Thymus (tissue), 14 donors: ENCODE results near the gene SLC9A7. TPM values are rescaled to one million over a fixed set of nuclear protein-coding genes. Genes with fewer than 3 reads are reported as not detected.

Source experiments
- DNase-seq, 9 donors: peaks; one replicate each; pipeline ENCODE4 v3.0.0-alpha.2; 2013; ENCODE audit warnings: low spot score in 9 of 9, low read depth in 6 of 9, missing footprints in 1 of 9
- H3K27ac ChIP-seq, 2 donors: one replicate each; pipeline ENCODE4 v1.5.1; 2013; ENCODE audit warnings: control low read depth in 1 of 2, low read depth in 1 of 2, low read length in 1 of 2, mild to moderate bottlenecking in 1 of 2, moderate library complexity in 1 of 2
- H3K27me3 ChIP-seq, 2 donors: one replicate each; pipeline ENCODE4 v1.5.1; 2013; ENCODE audit warnings: low read length in 1 of 2; ENCODE audit not compliant: control insufficient read depth in 2 of 2, insufficient read depth in 1 of 2
- H3K36me3 ChIP-seq, 2 donors: one replicate each; pipeline ENCODE4 v1.5.1; 2013; ENCODE audit warnings: low read length in 1 of 2, mild to moderate bottlenecking in 1 of 2, moderate library complexity in 1 of 2; ENCODE audit not compliant: control insufficient read depth in 2 of 2, insufficient read depth in 2 of 2
- H3K4me1 ChIP-seq, 2 donors: one replicate each; pipeline ENCODE4 v1.5.1; 2013; ENCODE audit warnings: low read length in 2 of 2; ENCODE audit not compliant: control insufficient read depth in 2 of 2, insufficient read depth in 2 of 2
- H3K4me3 ChIP-seq, 2 donors: one replicate each; pipeline ENCODE4 v1.5.1; 2013; ENCODE audit warnings: low read length in 2 of 2, control low read depth in 1 of 2, mild to moderate bottlenecking in 1 of 2
- H3K9me3 ChIP-seq, 2 donors: one replicate each; pipeline ENCODE4 v1.5.1; 2013; ENCODE audit warnings: low read length in 1 of 2, mild to moderate bottlenecking in 1 of 2; ENCODE audit not compliant: control insufficient read depth in 2 of 2, insufficient read depth in 1 of 2
- WGBS: extraction: QIAGEN DNeasy Blood & Tissue Kit; methylation state at CpG from one replicate; pipeline ENCODE4 v1.1.7; 2013; 5-methylcytosine and 5-hydroxymethylcytosine counted together
- long read RNA-seq, 10 donors: transcript quantifications; one replicate each; lab custom pipeline, GENCODE V29; 2026
- polyA plus RNA-seq: library from polyadenylated mRNA; stranded (reverse); fragments of 200-250 nt; gene quantifications from one replicate; pipeline ENCODE4 v1.2.3, GENCODE V29; 2013
- total RNA-seq: library from RNA; stranded (reverse); fragments of 120-200 nt; gene quantifications from one replicate; pipeline ENCODE4 v1.2.4, GENCODE V29; 2013
- donor health status: healthy.

The SLC9A7 gene
- total RNA-seq = 10.3 TPM
- 3.5 TPM for polyA plus RNA-seq
- long read RNA-seq, donor 1 = 0 reads
- long read RNA-seq, donor 2 = 0 reads
- long read RNA-seq, donor 3 = 0 reads
- long read RNA-seq, donor 4 = 0 reads
- long read RNA-seq, donor 5 = 0 reads
- long read RNA-seq, donor 6 = 0 reads
- long read RNA-seq, donor 7 = 0 reads
- long read RNA-seq, donor 8 = 0 reads
- long read RNA-seq, donor 9 = 0 reads
- long read RNA-seq, donor 10, full-length matches to known transcripts = 1 of 1 reads
- long read RNA-seq, donor 10, partial matches to known transcripts = 0 of 1 reads
- long read RNA-seq, donor 10, other reads (novel, unspliced or antisense) = 0 of 1 reads

DNA sequence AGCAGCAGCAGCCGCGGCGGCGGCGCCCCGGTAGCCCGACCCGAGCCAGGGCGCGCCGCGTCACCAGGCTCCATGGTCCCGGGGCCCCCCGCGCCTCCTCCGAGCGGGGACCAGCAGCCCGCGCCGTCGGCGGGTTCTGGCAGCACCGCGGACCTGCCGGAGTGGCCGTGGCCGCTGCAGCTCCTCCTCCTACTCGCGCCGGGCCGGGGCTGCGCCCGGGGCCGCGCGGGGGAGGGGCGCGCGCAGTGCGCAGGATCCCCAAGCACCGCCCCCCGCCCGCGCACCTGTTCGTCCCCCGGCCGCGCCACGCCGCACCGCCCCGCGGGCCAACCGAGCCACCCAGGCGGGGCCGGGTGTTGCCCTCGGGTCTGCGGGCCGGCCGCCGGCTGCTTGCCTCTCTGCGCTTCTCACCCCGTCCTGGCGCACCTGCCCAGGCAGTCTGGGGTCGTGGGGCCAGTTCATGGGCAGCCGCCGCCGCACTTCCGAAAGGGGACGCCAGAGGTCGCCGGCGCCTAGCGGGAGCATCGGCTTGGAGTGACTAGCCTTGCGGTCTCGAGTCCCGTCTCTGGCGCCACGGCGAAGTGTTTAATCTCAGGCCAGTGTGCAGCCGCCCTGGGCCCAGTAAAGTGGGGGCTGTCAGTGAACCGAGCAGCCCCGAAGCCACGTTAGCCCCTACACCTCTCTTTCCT, at the start of gene SLC9A7:
Gene SLC9A7, minus strand, starts transcription at position 163 of the 689 bp plus-strand sequence. Its CDS starts 89 bp downstream, at position 74.
- H3K27ac ChIP-seq = peak within 1 kb of the TSS in 1 of 2 donors; percentile 42

DNA sequence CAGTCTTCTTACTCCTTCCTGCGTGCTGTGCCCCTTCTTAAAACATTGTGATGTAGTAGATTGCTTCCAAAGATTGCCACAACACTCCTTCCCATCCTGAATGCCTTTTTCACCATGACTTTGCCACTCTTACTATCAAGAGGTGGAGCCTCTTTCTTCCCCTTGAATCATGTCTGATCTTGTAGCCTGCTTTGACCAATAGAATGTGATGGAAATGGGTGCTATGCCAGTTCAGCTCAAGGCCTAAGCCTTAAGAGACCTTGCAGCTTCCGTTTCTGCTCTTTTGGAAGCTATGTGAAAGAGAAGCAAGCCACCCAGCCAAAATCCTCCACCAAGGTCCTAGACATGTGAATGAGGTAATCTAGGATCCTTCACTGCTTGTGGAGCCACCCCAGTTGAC, 46.4 kb upstream of the SLC9A7 start:
- no peak overlapping the region for H3K4me3 ChIP-seq
- no peaks in the 10 kb centered on the region for H3K4me1 ChIP-seq
- no peak for DNase-seq
- H3K27me3 ChIP-seq = no peaks in the 10 kb centered on the region
- no peaks in the 10 kb centered on the region for H3K9me3 ChIP-seq
- no peaks in the 10 kb centered on the region for H3K36me3 ChIP-seq
- WGBS = 97% methylated on average over 2 of the region's 2 CpGs
- H3K27ac ChIP-seq = no peak overlapping the region

More for the DNA sequence above, at the start of gene SLC9A7:
- Histone ChIP-seq H3K36me3 (no peaks in the 10 kb centered on the region), H3K27me3 (peaks cover 0 to 5% of the 10 kb centered on the region in 2 donors), H3K4me3 (peak within 1 kb of the TSS; percentile 52 to 66), H3K9me3 (peaks cover 0 to 5% of the 10 kb centered on the region in 2 donors), H3K4me1 (peaks cover 0 to 5% of the 10 kb centered on the region in 2 donors)
- WGBS = 0% methylated on average over 79 of the region's 85 CpGs
- DNase-seq = peak in 8 of 9 donors; percentile 21 to 81 (median 51)

DNA sequence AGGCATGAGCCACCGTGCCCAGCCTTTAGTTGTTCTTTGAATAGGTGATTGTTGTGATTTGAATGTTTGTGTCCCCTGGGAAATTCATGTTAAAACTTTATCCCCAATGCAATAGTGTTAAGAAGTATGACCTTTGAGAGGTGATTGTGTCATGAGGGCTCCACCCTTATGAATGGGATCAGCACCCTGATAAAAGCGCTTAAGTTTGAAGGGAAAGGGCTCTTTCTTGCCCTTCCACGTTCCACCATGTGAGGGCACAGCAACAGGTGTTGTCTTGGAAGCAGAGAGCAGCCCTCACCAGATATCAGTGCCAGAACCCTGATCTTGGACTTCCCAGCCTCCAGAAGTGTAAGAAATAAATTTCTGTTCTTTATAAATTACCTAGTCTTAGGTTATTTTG, 44.2 kb upstream of the SLC9A7 start:
- no peaks in the 10 kb centered on the region for H3K9me3 ChIP-seq
- H3K27ac ChIP-seq = no peak overlapping the region
- no peaks in the 10 kb centered on the region for H3K4me1 ChIP-seq
- H3K27me3 ChIP-seq = no peaks in the 10 kb centered on the region
- 84% methylated on average over 3 of the region's 3 CpGs for WGBS
- H3K4me3 ChIP-seq = no peak overlapping the region
- no peaks in the 10 kb centered on the region for H3K36me3 ChIP-seq
- no peak for DNase-seq

DNA sequence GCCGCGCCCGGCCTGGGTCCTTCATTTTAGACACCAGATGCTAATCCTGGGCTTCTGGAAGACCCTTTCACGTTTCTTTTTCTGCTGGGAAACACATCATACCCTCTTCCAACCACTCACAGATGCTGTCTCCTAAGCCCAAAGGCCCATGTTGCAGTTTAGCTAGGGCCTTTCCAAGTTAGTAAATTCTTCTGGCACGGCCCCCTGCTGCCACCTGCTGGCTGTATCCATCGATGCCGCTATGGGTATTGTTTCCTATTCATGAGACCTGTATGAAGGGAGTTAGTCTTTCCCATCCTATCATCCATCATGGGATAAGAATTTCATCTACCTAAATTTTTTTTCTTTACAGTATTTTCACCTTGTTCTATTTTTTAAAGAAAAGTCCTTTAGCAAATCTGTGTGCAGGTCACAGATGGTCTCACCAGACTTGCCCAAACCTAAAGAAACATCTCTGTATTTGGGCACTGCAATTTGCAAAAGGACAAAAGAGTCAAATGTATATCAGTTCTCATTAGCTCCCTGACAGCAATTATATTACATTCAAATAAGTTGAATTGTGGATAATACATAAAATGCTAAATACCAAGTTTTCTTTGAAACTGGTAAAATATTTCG, 37.8 kb upstream of the SLC9A7 start:
- H3K4me3 ChIP-seq = no peak overlapping the region
- DNase-seq = peak; percentile 3 to 62 (median 21)
- WGBS = 50% methylated on average over 8 of the region's 8 CpGs
- no peak overlapping the region for H3K27ac ChIP-seq
- H3K36me3 ChIP-seq = no peaks in the 10 kb centered on the region
- no peaks in the 10 kb centered on the region for H3K9me3 ChIP-seq
- H3K4me1 ChIP-seq = peaks cover 0 to 3% of the 10 kb centered on the region in 2 donors
- no peaks in the 10 kb centered on the region for H3K27me3 ChIP-seq

DNA sequence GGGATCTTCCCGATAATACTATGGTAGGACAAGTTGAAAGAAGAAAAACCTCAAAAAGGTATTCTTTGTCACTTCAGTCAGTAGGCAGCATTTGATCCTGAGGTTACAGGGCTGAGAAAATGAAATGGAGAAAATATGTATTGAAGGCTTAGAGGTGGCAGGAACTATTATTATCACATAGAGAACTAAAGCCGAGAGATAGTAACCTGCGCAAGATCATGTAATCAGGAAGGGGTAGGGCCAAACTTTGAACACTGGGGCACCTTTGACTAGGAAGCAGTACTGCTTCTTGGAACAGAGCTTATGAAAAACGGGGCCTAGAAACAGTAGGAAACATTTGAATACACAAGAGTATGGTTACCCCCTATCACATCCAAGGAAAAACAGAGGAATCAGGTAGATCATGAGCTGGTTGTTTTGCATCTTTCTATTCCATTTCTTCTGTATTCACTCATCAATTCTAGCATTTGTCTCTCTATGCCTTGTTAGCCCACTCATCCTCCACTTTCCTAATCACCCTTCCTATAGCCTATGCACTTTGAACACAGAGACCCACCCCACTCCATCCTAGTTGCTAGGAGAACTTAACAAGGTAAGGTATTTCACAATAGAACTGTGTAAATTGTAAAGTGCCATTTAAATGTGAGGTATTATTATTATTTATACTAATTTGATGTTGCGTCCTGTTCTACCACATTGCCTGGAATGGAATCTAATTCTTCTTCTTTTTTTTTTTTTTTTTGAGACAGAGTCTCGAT, 34.6 kb upstream of the SLC9A7 start:
- WGBS = 96% methylated on average over 6 of the region's 6 CpGs
- no peak overlapping the region for H3K4me3 ChIP-seq
- no peaks in the 10 kb centered on the region for H3K9me3 ChIP-seq
- H3K27me3 ChIP-seq = no peaks in the 10 kb centered on the region
- H3K4me1 ChIP-seq = peaks cover 0 to 3% of the 10 kb centered on the region in 2 donors
- peak overlapping the region in 1 of 2 donors; percentile 26 for H3K27ac ChIP-seq
- DNase-seq = no peak
- no peaks in the 10 kb centered on the region for H3K36me3 ChIP-seq

DNA sequence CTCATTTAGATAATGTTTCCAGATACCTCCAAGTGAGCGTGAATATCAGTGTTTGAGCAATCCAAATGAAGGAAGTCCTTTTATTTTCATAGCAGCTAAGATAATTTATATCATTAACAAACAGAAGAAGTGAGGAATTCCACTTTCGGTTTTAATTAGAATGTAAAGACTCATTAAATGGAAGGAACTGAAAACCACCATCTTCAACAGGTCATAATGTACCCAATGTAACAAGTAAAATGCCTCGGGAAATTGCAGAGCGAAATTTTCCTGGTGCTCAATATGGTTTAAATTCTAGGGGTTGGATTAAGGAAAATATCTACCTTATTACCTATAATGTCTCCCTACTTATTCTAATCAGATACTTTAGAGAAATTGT, 33.9 kb upstream of the SLC9A7 start:
- H3K27ac ChIP-seq = no peak overlapping the region
- no peak overlapping the region for H3K4me3 ChIP-seq
- whole genome bisulfite sequencing = 39% methylated on average over 4 of the region's 4 CpGs
- no peaks in the 10 kb centered on the region for H3K9me3 ChIP-seq
- peaks cover 0 to 3% of the 10 kb centered on the region in 2 donors for H3K4me1 ChIP-seq
- no peak for DNase-seq
- H3K27me3 ChIP-seq = no peaks in the 10 kb centered on the region
- H3K36me3 ChIP-seq = no peaks in the 10 kb centered on the region

DNA sequence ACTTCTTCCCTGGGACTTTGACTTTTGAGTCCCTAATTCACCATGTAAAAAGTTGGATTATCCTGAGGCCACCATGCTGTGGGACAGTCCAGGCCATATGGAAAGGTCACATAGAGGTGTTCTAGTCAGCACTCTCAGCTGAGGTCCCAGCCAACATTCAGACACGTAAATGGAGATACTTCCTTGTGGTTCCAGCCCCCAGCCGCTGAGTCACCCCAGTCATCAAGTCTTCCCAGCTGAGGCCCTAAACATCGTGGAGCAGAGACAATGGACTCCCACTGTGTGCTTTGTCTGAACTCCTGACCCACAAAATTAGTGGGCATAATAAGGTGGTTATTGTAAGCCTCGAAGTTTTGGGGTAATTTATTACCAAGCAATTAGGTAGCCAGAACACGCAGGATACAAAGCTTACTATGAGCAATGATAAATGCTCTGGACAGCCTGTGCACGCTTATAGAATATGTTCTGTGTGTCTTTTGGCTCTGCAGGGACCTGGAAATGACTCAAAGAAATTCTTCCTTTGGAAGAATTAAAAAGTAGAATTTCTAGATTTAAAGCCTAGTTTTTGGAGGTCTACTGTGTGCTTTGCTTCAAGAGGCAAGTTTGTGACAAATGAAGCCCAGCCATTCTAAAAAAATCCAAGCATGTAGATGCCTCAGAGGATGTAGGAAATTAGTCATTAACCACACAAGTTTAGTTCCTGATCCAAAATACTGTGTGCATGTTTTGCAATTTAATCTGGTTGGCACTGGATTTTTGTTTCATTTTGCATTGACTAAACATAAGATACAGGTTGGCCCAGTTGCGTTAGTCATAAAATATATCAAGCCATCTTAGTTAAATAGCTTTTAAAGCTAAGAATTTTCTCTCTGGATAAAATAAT, 33.2 kb upstream of the SLC9A7 start:
- Histone ChIP-seq H3K36me3 (no peaks in the 10 kb centered on the region), H3K27me3 (no peaks in the 10 kb centered on the region), H3K9me3 (no peaks in the 10 kb centered on the region), H3K4me1 (peaks cover 0 to 3% of the 10 kb centered on the region in 2 donors), H3K27ac (no peak overlapping the region), H3K4me3 (no peak overlapping the region)
- DNase-seq = peak in 1 of 9 donors; percentile 15
- 38% methylated on average over 7 of the region's 7 CpGs for WGBS

DNA sequence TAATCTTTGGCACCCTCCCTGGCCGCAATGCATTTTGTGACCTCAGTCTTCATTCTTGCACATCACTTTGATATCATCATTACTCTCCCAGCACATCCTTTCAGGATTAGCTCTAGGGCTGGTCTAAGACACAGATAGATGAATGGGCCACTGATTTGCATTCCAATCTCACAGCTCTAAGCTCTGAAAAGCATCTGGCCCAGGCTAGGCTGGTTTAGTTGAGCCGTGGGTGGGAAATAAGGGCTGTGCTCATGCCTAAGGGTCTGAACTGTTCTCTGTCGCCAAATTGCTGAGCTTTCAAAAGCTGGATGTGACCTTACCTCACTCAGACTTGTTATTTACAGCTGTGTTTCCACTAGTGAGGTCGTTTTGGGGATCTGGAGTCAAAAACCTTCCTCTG, 30.0 kb upstream of the SLC9A7 start:
- H3K27me3 ChIP-seq = no peaks in the 10 kb centered on the region
- WGBS = 85% methylated on average over 4 of the region's 4 CpGs
- H3K27ac ChIP-seq = no peak overlapping the region
- H3K9me3 ChIP-seq = no peaks in the 10 kb centered on the region
- peaks cover 0 to 3% of the 10 kb centered on the region in 2 donors for H3K4me1 ChIP-seq
- no peak overlapping the region for H3K4me3 ChIP-seq
- no peak for DNase-seq
- no peaks in the 10 kb centered on the region for H3K36me3 ChIP-seq
